ENCODE results near the gene EHD4. TPM values are rescaled to one million over a fixed set of nuclear protein-coding genes. Genes with fewer than 3 reads are reported as not detected.

Gene EHD4
- polyA plus RNA-seq, 1 experiment = 19.3 TPM

DNA sequence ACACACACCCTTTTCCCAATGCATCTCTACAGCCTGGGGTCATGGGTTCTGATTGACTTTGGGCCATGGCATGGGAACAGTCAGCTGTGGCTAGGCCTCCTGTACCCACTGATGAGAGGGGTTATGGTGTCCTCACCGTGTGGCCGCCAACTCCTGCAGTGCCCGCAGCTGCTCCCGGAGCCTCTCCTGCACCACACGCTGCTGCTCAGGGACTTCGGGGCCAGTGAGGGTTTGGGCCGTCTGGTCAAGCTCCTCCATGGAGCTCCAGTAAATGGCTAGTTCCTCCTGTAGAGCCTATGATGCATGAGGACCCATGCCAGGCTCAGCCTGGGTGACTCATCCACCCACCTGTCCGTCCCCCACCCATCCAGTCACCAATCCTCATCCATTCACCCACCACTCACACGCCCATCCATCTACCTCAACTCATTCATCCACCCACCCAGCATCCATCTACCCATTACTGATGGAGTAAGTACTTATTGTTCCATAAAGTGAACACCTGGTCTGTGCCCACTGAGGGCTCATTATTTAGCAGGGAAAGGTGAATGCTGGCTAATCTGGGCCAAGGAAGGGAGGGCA is 100.1 kb downstream of the EHD4 start:
- DNase-seq (ENCODE audit: low read depth, low spot score) = no peak
- H3K9me3 ChIP-seq (ENCODE audit: control insufficient read depth, insufficient read depth, low read length) = no peaks in the 10 kb centered on the region; the same call in 1 of the 2 replicates
- H3K4me3 ChIP-seq (ENCODE audit: low read depth, low read length) = no peak overlapping the region
- POLR2A ChIA-PET = no interaction called here
- H3K27ac ChIP-seq (ENCODE audit: low read depth, low read length) = no peak overlapping the region
- CTCF ChIA-PET = no interaction called here
- TF ChIP-seq, protein P1, sequence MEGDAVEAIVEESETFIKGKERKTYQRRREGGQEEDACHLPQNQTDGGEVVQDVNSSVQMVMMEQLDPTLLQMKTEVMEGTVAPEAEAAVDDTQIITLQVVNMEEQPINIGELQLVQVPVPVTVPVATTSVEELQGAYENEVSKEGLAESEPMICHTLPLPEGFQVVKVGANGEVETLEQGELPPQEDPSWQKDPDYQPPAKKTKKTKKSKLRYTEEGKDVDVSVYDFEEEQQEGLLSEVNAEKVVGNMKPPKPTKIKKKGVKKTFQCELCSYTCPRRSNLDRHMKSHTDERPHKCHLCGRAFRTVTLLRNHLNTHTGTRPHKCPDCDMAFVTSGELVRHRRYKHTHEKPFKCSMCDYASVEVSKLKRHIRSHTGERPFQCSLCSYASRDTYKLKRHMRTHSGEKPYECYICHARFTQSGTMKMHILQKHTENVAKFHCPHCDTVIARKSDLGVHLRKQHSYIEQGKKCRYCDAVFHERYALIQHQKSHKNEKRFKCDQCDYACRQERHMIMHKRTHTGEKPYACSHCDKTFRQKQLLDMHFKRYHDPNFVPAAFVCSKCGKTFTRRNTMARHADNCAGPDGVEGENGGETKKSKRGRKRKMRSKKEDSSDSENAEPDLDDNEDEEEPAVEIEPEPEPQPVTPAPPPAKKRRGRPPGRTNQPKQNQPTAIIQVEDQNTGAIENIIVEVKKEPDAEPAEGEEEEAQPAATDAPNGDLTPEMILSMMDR (IDR thresholded peaks at IDR 0.05; ENCODE audit: low read depth, low read length) = no peak
- H3K27me3 ChIP-seq (ENCODE audit: control insufficient read depth, insufficient read depth, low read length) = peaks cover 7% of the 10 kb centered on the region

DNA sequence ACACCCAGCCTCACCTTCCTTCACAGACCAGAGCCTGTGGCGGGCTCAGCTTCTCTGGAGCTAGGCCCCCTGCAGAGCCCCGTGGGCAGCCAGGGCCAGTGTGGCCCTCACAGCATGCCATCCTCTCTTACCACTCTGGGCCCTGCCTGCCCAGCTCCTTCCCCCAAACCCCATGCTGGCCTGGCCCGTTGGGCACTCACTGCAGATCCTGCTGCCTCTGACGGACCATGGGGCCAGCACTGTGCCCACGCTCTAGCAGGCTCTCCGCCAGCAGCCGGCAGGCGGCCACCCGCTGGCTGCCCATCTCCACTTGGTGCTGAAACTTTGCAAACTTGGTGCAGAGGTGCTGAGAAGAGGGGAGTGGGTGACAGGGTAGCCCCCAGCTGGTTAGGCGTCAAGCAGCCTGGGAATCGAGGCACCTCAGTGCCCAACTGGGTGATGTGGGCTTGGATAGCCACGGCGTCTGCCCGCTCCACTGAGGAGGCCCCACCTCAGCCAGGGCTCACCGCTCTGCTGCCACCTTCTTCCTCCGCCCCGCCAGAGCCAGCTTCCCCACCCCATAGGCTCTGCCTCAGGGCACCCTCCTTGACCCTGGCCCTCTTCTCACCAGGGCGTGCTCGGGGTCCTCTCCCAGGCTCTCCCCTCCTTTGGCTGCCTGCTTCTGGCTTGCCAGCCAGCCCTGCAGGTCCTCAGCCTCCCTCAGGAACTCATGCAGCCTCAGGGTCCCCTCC is 101.0 kb downstream of the EHD4 start:
- no peak for DNase-seq (ENCODE audit: low read depth, low spot score)
- peaks cover 6% of the 10 kb centered on the region for H3K27me3 ChIP-seq (ENCODE audit: control insufficient read depth, insufficient read depth, low read length)
- POLR2A ChIA-PET = interaction anchor here (0.7 to 1.3 kb wide), 3 partner anchors 8 to 33 kb away, joined by 3 read pairs; no protein-coding TSS in a partner anchor
- no peak overlapping the region for H3K4me3 ChIP-seq (ENCODE audit: low read depth, low read length)
- TF ChIP-seq, protein P1 (IDR thresholded peaks at IDR 0.05; ENCODE audit: low read depth, low read length) = no peak
- H3K9me3 ChIP-seq (ENCODE audit: control insufficient read depth, insufficient read depth, low read length) = no peaks in the 10 kb centered on the region; the same call in 1 of the 2 replicates
- H3K27ac ChIP-seq (ENCODE audit: low read depth, low read length) = no peak overlapping the region
- CTCF ChIA-PET = no interaction called here

DNA sequence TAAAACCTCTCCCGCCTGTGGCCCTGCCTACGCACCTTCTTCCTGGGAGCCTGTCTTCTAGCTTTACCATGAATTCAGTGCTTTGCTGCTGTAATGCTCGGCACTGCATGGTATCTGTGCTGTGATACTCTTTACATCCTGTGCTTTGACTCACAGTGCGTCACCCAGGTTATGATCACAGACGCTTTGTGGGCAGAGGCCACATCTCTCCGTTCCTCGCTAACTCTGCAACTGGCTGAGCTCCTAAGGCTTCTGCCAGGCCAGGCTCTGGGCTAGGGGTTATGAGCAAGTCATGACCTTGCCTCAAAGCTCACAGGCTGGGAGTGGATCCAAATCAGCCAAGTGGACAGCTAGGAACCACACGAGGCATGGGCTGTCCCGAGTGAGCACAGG is 101.7 kb downstream of the EHD4 start:
- Histone ChIP-seq H3K27me3 (ENCODE audit: control insufficient read depth, insufficient read depth, low read length) (peaks cover 6% of the 10 kb centered on the region), H3K27ac (ENCODE audit: low read depth, low read length) (no peak overlapping the region), H3K4me3 (ENCODE audit: low read depth, low read length) (no peak overlapping the region), H3K9me3 (ENCODE audit: control insufficient read depth, insufficient read depth, low read length) (no peaks in the 10 kb centered on the region; the same call in 1 of the 2 replicates)
- ChIA-PET CTCF (no interaction called here), POLR2A (interaction anchor here (0.6 to 1.3 kb wide), 4 partner anchors 9 to 327 kb away, joined by 3 to 6 read pairs (median 3); partner anchors contain the start of gene RPAP1)
- TF ChIP-seq, protein P1 (IDR thresholded peaks at IDR 0.05; ENCODE audit: low read depth, low read length) = no peak
- DNase-seq (ENCODE audit: low read depth, low spot score) = peak; percentile 57

DNA sequence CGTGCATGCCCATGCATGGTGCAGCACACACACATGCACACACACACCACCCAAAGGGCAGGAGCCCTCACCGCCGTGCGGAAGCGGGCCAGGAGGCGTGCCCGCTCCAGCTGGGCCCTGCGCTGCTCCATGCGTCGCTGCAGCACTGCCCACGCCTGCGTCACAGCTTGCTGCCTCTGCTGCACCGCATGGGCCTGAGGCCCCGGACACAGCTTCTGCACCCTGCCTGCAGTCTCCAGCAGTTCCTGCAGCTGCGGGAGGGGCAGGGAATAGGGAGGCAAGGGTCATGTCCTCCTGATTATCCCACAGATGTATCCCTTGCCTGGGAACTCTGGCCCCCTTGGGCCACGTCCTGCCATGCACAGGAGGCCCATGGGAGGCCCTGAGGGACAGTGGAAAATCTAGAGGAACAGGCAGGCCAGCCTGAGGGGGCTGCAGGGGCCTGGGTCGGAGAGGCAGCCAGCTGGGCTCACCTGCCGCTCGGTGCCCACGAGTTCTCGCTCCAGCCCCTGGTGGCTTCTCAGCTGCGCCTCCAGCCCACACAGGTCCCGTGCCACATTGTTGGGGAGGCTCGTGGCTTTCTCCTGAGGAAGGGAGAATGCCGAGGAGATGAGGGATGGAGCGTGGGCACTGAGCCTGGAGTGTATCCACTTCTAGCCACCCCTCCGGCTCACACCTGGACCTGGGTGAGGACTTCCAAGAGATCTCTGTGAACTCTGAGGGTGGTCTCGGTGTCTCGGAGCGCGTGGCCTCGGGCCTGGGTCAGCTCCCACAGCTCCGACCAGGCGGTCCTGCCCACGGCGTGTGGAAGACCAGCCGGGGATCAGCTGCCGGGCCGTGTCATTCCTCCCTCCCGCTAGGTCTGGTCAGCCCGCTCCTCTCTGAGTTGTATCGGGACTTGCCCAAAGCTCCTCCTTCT is 102.3 kb downstream of the EHD4 start:
- CTCF ChIA-PET = no interaction called here
- POLR2A ChIA-PET = interaction anchor here (0.5 to 1.3 kb wide), 3 partner anchors 34 to 625 kb away, joined by 3 to 6 read pairs (median 3); partner anchors contain the start of genes RPAP1 and SNAP23

More for the DNA sequence above, 102.3 kb downstream of the EHD4 start:
- H3K9me3 ChIP-seq (ENCODE audit: control insufficient read depth, insufficient read depth, low read length) = no peaks in the 10 kb centered on the region; the same call in 1 of the 2 replicates
- TF ChIP-seq, protein P1 (IDR thresholded peaks at IDR 0.05; ENCODE audit: low read depth, low read length) = no peak
- no peak overlapping the region for H3K4me3 ChIP-seq (ENCODE audit: low read depth, low read length)
- peaks cover 7% of the 10 kb centered on the region for H3K27me3 ChIP-seq (ENCODE audit: control insufficient read depth, insufficient read depth, low read length)
- no peak overlapping the region for H3K27ac ChIP-seq (ENCODE audit: low read depth, low read length)
- no peak for DNase-seq (ENCODE audit: low read depth, low spot score)
